Fibroblast of pulmonary artery (primary cell): ENCODE results near the gene TOR1B.
"Not testable (repeated sequence)": the region's sequence is repeated elsewhere in the genome, so short reads cannot be mapped to it uniquely, and the experiment has no call there.

Source experiments
- DNase-seq: peaks from one replicate; pipeline ENCODE4 v3.0.0-alpha.2; 2010; ENCODE audit warnings: low read depth
- H3K4me3 ChIP-seq: replicated peaks from 2 replicates; pipeline ENCODE4 v1.5.1; 2011; ENCODE audit warnings: low read depth, mild to moderate bottlenecking, control low read depth, low read length, moderate library complexity
- CTCF ChIP-seq: IDR thresholded peaks from 2 replicates; pipeline ENCODE4 v1.5.1; 2011; ENCODE audit warnings: mild to moderate bottlenecking, control low read depth, low read length, inconsistent platforms; ENCODE audit errors: missing control alignments

TOR1B gene

GRCh38 chr9:129802833-129803675, at the start of gene TOR1B:
Gene TOR1B, plus strand, starts transcription at chr9:129803184. Its CDS starts 29 bp downstream, at chr9:129803213.
- DNase-seq, result peak; percentile 93
- TF ChIP-seq CTCF, result no peak

GRCh38 chr9:129755151-129755550, 47.8 kb upstream of the TOR1B start:
- no peak for DNase-seq
- no peak for TF ChIP-seq CTCF
- no peak overlapping the region for H3K4me3 ChIP-seq

More at GRCh38 chr9:129802833-129803675, at the start of gene TOR1B:
- H3K4me3 ChIP-seq, result peak within 1 kb of the TSS; percentile 73

GRCh38 chr9:129756191-129756590, 46.8 kb upstream of the TOR1B start:
- no peak for DNase-seq
- TF ChIP-seq CTCF, result no peak
- H3K4me3 ChIP-seq, result no peak overlapping the region

- no peak for DNase-seq
- TF ChIP-seq CTCF, result no peak
- no peak overlapping the region for H3K4me3 ChIP-seq
These were observed 45.9 kb upstream of the TOR1B start for GRCh38 chr9:129757045-129757444.

- TF ChIP-seq CTCF, result no peak
- H3K4me3 ChIP-seq, result no peak overlapping the region
- no peak for DNase-seq
These were observed 43.7 kb upstream of the TOR1B start for GRCh38 chr9:129759319-129759718.

GRCh38 chr9:129759804-129760502, 43.0 kb upstream of the TOR1B start:
- no peak for DNase-seq
- H3K4me3 ChIP-seq, result no peak overlapping the region
- TF ChIP-seq CTCF, result no peak

- DNase-seq, H3K4me3 ChIP-seq: not testable (repeated sequence)
These were observed 42.2 kb upstream of the TOR1B start for GRCh38 chr9:129760784-129761183.
